ENCODE data around the gene SYTL3. TPM values are rescaled to one million over a fixed set of nuclear protein-coding genes. Genes with fewer than 3 reads are reported as not detected.
A peak's percentile ranks its signal among the peaks of the same experiment; 100 is the strongest.

SYTL3 gene
- total RNA-seq, 2 donors from 2014 or later = 3.7 to 4.4 TPM

- DNase-seq (no peak), ATAC-seq (peak; percentile 11 to 55)
- intact Hi-C loops (cut with DNase I) = no loop called here
These were observed 87.3 kb downstream of the SYTL3 start for GRCh38 chr6:158737082-158737709.

GRCh38 chr6:158737710-158738615, 88.1 kb downstream of the SYTL3 start:
- no peak for DNase-seq
- intact Hi-C loops (cut with DNase I) = no loop called here
- ATAC-seq = peak; percentile 41 to 91

GRCh38 chr6:158739673-158740072, 89.8 kb downstream of the SYTL3 start:
- intact Hi-C loops (cut with DNase I) = no loop called here
- no peak for DNase-seq
- ATAC-seq = no peak

GRCh38 chr6:158743033-158743651, 93.3 kb downstream of the SYTL3 start:
- DNase-seq = no peak
- intact Hi-C loops (cut with DNase I) = no loop called here
- ATAC-seq = no peak

GRCh38 chr6:158744986-158745430, 95.2 kb downstream of the SYTL3 start:
- intact Hi-C loops (cut with DNase I) = no loop called here
- ATAC-seq (peak; percentile 53 to 54), DNase-seq (no peak)

GRCh38 chr6:158751224-158751623, 101.4 kb downstream of the SYTL3 start:
- intact Hi-C loops (cut with DNase I) = no loop called here
- no peak for ATAC-seq
- DNase-seq = no peak

- intact Hi-C loops (cut with DNase I) = no loop called here
- DNase-seq = no peak
- ATAC-seq = no peak
These were observed 102.1 kb downstream of the SYTL3 start for GRCh38 chr6:158751921-158752320.

GRCh38 chr6:158752613-158753012, 102.8 kb downstream of the SYTL3 start:
- intact Hi-C loops (cut with DNase I) = no loop called here
- DNase-seq (no peak), ATAC-seq (peak; percentile 48 to 78)

- DNase-seq = no peak
- ATAC-seq = no peak
- intact Hi-C loops (cut with DNase I) = no loop called here
These were observed 104.0 kb downstream of the SYTL3 start for GRCh38 chr6:158753811-158754210.

GRCh38 chr6:158754738-158755137, 104.9 kb downstream of the SYTL3 start:
- ATAC-seq (no peak), DNase-seq (no peak)
- intact Hi-C loops (cut with DNase I) = no loop called here

GRCh38 chr6:158755636-158756035, 105.8 kb downstream of the SYTL3 start:
- no peak for ATAC-seq
- intact Hi-C loops (cut with DNase I) = no loop called here
- DNase-seq = no peak

- ATAC-seq (no peak), DNase-seq (no peak)
- intact Hi-C loops (cut with DNase I) = no loop called here
These were observed 106.3 kb downstream of the SYTL3 start for GRCh38 chr6:158756126-158756525.

- DNase-seq (no peak), ATAC-seq (no peak)
These were observed 107.3 kb downstream of the SYTL3 start for GRCh38 chr6:158756977-158757752.

GRCh38 chr6:158757753-158758090, 107.9 kb downstream of the SYTL3 start:
- no peak for DNase-seq
- intact Hi-C loops (cut with DNase I) = no loop called here
- no peak for ATAC-seq

More at GRCh38 chr6:158756977-158757752, 107.3 kb downstream of the SYTL3 start:
- intact Hi-C loops (cut with DNase I) = no loop called here

- intact Hi-C loops (cut with DNase I) = no loop called here
- DNase-seq (no peak), ATAC-seq (peak in 1 of 2 donors; percentile 3)
These were observed 108.6 kb downstream of the SYTL3 start for GRCh38 chr6:158758451-158758860.

- DNase-seq (no peak), ATAC-seq (peak in 1 of 2 donors; percentile 1)
- intact Hi-C loops (cut with DNase I) = no loop called here
These were observed 109.2 kb downstream of the SYTL3 start for GRCh38 chr6:158758941-158759479.

GRCh38 chr6:158759966-158760617, 110.2 kb downstream of the SYTL3 start:
- DNase-seq = no peak
- intact Hi-C loops (cut with DNase I) = no loop called here
- peak in 1 of 2 donors; percentile 2 for ATAC-seq

- DNase-seq (no peak), ATAC-seq (peak in 1 of 2 donors; percentile 2)
- intact Hi-C loops (cut with DNase I) = no loop called here
These were observed 110.9 kb downstream of the SYTL3 start for GRCh38 chr6:158760618-158761250.

Data from left cardiac atrium (tissue), 4 donors.